HepG2 (cell line): ENCODE data around the gene FAM187B. TPM values are rescaled to one million over a fixed set of nuclear protein-coding genes. Genes with fewer than 3 reads are reported as not detected.
A peak's percentile ranks its signal among the peaks of the same experiment; 100 is the strongest.

Experiments used
- AGO2 ChIP-seq: fragments of 200-400 bp; formaldehyde crosslinking; optimal IDR thresholded peaks from 2 replicates; pipeline ENCODE3; 2017; ENCODE audit warnings: mild to moderate bottlenecking, low read depth, low read length, moderate library complexity
- BCL6 ChIP-seq: IDR thresholded peaks from 2 replicates; pipeline ENCODE4 v1.6.1; 2016; ENCODE audit warnings: missing genetic modification reagents, missing compliant biosample characterization
- DNMT3B ChIP-seq: conservative IDR thresholded peaks from 2 replicates; pipeline ENCODE4 v1.6.1; 2016; ENCODE audit warnings: missing biosample characterization, control low read depth
- EP300 ChIP-seq, 3 experiments: sonication (generic) in 1 of 3; formaldehyde crosslinking in 1 of 3; IDR thresholded peaks; 2 replicates each; pipeline versions ENCODE4 v1.5.1 to v1.6.1; 2011 to 2020; ENCODE audit warnings: low read depth in 2 of 3, low read length in 2 of 3, borderline replicate concordance in 1 of 3, improper control_type of control experiment in 1 of 3, mild to moderate bottlenecking in 1 of 3, missing genetic modification reagents in 1 of 3, moderate library complexity in 1 of 3
- FOSL1 ChIP-seq: sonication (generic); formaldehyde crosslinking; IDR thresholded peaks from 2 replicates; pipeline ENCODE4 v1.9.0; 2021; ENCODE audit warnings: missing genetic modification reagents, borderline replicate concordance
- HNRNPLL ChIP-seq: fragments of 200-400 bp; formaldehyde crosslinking; IDR thresholded peaks from 2 replicates; pipeline ENCODE4 v1.6.1; 2017; ENCODE audit warnings: mild to moderate bottlenecking, low read depth, low read length; ENCODE audit not compliant: poor library complexity, severe bottlenecking
- HOXA7 ChIP-seq: sonication (generic); formaldehyde crosslinking; IDR thresholded peaks from 2 replicates; pipeline ENCODE4 v1.8.1; 2022; ENCODE audit warnings: mild to moderate bottlenecking, missing genetic modification reagents, moderate library complexity
- ISL2 ChIP-seq: sonication (generic); formaldehyde crosslinking; IDR thresholded peaks from 2 replicates; pipeline ENCODE4 v1.5.0; 2020; ENCODE audit warnings: missing genetic modification reagents
- KDM1A ChIP-seq: IDR thresholded peaks from 2 replicates; pipeline ENCODE4 v1.6.1; 2016; ENCODE audit warnings: missing compliant biosample characterization
- KDM3A ChIP-seq: IDR thresholded peaks from 2 replicates; pipeline ENCODE4 v1.6.1; 2018; ENCODE audit warnings: low read depth, missing compliant biosample characterization
- MAF1 ChIP-seq: sonication (generic); formaldehyde crosslinking; IDR thresholded peaks from 2 replicates; pipeline ENCODE4 v1.5.0; 2020; ENCODE audit warnings: missing genetic modification reagents, borderline replicate concordance
- POLR2A ChIP-seq, 2 experiments: IDR thresholded peaks; 2 replicates each; pipeline ENCODE4 v1.6.1; 2011; ENCODE audit warnings: low read depth in 2 of 2, low read length in 2 of 2, mild to moderate bottlenecking in 1 of 2, moderate library complexity in 1 of 2; ENCODE audit not compliant: insufficient read depth in 1 of 2
- SAFB2 ChIP-seq: sonication (generic); formaldehyde crosslinking; IDR thresholded peaks from 2 replicates; pipeline ENCODE4 v1.5.1; 2020; ENCODE audit warnings: missing genetic modification reagents, low read depth, mild to moderate bottlenecking, borderline replicate concordance
- SETDB1 ChIP-seq: sonication (generic); formaldehyde crosslinking; IDR thresholded peaks from 2 replicates; pipeline ENCODE4 v1.5.1; 2020; ENCODE audit warnings: missing genetic modification reagents, mild to moderate bottlenecking, borderline replicate concordance
- SKI ChIP-seq: fragments of 450-650 bp; IDR thresholded peaks from one replicate; pipeline ENCODE4 v1.6.1; 2018; ENCODE audit warnings: mild to moderate bottlenecking; ENCODE audit not compliant: partially characterized antibody
- YEATS4 ChIP-seq: sonication (generic); formaldehyde crosslinking; IDR thresholded peaks from 2 replicates; pipeline ENCODE4 v1.4.0; 2020; ENCODE audit warnings: missing genetic modification reagents, borderline replicate concordance
- ZKSCAN1 ChIP-seq: fragments of 150-350 bp; IDR thresholded peaks from 2 replicates; pipeline ENCODE4 v1.6.1; 2014; ENCODE audit warnings: low read length
- ZMAT3 ChIP-seq: sonication (generic); formaldehyde crosslinking; conservative IDR thresholded peaks from 2 replicates; pipeline ENCODE4 v1.7.0; 2021; ENCODE audit warnings: missing genetic modification reagents
- ZNF333 ChIP-seq: sonication (generic); formaldehyde crosslinking; IDR thresholded peaks from 2 replicates; pipeline ENCODE4 v1.4.0; 2020; ENCODE audit warnings: mild to moderate bottlenecking, missing genetic modification reagents, borderline replicate concordance
- ZNF878 ChIP-seq: sonication (generic); formaldehyde crosslinking; IDR thresholded peaks from 2 replicates; pipeline ENCODE4 v1.8.1; 2023; ENCODE audit warnings: mild to moderate bottlenecking, missing genetic modification reagents, moderate library complexity
- polyA plus RNA-seq, 8 experiments: library from polyadenylated mRNA; depleted of rRNA in 3 of 8; stranded (reverse) in 7 of 8; unstranded in 1 of 8; fragments of >200 nt; fragmentation: Illumina TruSeq in 4 of 8; extraction: Trizol in 4 of 8; gene quantifications; 2 replicates each; pipeline versions ENCODE4 v1.2.1 to v1.2.3, GENCODE V29; 2011 to 2016; ENCODE audit warnings: low read depth in 4 of 8, missing spikeins in 1 of 8, mixed read lengths in 1 of 8; ENCODE audit not compliant: insufficient read depth in 1 of 8
- total RNA-seq, 5 experiments: library from RNA; depleted of rRNA; stranded (reverse); fragments of >200 nt; fragmentation: Illumina TruSeq; extraction: Trizol; gene quantifications; 2 replicates each; pipeline ENCODE4 v1.2.3, GENCODE V29; 2016; ENCODE audit warnings: low read depth in 1 of 5
- TF ChIP-seq, protein P1 (sequence below): sonication (generic); formaldehyde crosslinking; IDR thresholded peaks from 2 replicates; pipeline ENCODE4 v1.5.1; 2020; ENCODE audit warnings: mild to moderate bottlenecking, missing genetic modification reagents, moderate library complexity
- TF ChIP-seq, protein P2 (sequence below): sonication (generic); formaldehyde crosslinking; IDR thresholded peaks from 2 replicates; pipeline ENCODE4 v1.8.0; 2022; ENCODE audit warnings: mild to moderate bottlenecking, missing genetic modification reagents; ENCODE audit not compliant: insufficient replicate concordance
- TF ChIP-seq, protein P3 (sequence below): sonication (generic); formaldehyde crosslinking; IDR thresholded peaks from 2 replicates; pipeline ENCODE4 v1.5.1; 2020; ENCODE audit warnings: mild to moderate bottlenecking, missing genetic modification reagents, moderate library complexity

FAM187B gene
- total and polyA plus RNA-seq, 2 of the 13 experiments (the other 11 are each of a cell fraction or from before 2014, with no cell fraction given), result not detected

DNA sequence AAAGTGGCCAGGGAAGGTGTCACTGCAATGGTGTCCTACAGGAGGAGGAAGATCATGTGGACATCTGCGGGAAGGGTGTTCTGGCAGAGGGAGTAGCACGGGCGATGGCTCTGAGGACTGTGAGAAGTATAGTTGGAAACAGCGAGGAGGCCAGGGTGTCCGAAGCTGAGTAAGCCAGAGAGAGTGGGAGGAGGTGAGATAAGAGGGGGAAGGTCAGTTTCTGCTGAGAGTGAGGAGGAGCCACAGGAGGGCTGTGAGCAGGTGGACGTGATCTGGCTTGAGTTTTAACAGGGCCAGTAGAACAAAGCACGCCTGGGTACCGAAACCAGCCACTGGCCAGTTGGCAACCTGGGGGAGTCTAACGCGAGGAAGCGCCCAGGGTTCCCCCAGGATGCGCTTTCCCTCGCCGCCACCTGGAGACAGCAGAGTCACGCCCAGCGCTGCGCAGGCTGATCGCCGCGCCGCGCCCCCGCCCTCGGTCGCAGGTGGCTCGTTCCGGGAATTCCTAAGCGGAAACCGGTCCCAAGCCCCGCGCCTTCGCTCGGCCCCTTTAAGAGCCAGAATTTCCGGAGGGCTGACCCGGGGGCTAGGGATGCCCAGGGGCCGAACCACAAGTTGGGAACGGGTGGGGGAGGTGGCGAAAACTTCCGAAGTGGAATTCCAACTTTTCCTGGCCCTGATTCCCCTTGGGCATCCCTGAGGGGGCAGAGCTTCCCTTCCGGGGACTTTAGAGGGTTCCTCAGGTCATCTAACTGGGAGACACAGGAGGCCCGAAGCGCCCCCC, 19.2 kb upstream of the FAM187B start (continued):
- TF ChIP-seq, protein P1, sequence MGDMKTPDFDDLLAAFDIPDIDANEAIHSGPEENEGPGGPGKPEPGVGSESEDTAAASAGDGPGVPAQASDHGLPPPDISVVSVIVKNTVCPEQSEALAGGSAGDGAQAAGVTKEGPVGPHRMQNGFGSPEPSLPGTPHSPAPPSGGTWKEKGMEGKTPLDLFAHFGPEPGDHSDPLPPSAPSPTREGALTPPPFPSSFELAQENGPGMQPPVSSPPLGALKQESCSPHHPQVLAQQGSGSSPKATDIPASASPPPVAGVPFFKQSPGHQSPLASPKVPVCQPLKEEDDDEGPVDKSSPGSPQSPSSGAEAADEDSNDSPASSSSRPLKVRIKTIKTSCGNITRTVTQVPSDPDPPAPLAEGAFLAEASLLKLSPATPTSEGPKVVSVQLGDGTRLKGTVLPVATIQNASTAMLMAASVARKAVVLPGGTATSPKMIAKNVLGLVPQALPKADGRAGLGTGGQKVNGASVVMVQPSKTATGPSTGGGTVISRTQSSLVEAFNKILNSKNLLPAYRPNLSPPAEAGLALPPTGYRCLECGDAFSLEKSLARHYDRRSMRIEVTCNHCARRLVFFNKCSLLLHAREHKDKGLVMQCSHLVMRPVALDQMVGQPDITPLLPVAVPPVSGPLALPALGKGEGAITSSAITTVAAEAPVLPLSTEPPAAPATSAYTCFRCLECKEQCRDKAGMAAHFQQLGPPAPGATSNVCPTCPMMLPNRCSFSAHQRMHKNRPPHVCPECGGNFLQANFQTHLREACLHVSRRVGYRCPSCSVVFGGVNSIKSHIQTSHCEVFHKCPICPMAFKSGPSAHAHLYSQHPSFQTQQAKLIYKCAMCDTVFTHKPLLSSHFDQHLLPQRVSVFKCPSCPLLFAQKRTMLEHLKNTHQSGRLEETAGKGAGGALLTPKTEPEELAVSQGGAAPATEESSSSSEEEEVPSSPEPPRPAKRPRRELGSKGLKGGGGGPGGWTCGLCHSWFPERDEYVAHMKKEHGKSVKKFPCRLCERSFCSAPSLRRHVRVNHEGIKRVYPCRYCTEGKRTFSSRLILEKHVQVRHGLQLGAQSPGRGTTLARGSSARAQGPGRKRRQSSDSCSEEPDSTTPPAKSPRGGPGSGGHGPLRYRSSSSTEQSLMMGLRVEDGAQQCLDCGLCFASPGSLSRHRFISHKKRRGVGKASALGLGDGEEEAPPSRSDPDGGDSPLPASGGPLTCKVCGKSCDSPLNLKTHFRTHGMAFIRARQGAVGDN (CRISPR knock-in tag), result peak; percentile 69
- peak; percentile 15 for TF ChIP-seq YEATS4
- TF ChIP-seq FOSL1, result no peak
- TF ChIP-seq ZNF878 (CRISPR knock-in tag), result no peak; the same call in 1 of the 2 replicates
- no peak for TF ChIP-seq EP300 (IDR thresholded peaks at IDR 0.05; ENCODE audit: low read depth in 2 of 2, low read length in 2 of 2)
- TF ChIP-seq EP300 (CRISPR knock-in tag; IDR thresholded peaks at IDR 0.05; ENCODE audit: borderline replicate concordance), result no peak
- TF ChIP-seq HOXA7 (CRISPR knock-in tag), result no peak
- peak; percentile 42 for TF ChIP-seq HNRNPLL
- TF ChIP-seq SKI, result no peak
- no peak for TF ChIP-seq SAFB2 (CRISPR knock-in tag)
- peak; percentile 72 for TF ChIP-seq KDM1A
- peak; percentile 29; the same call in 1 of the 2 replicates for TF ChIP-seq ISL2 (CRISPR knock-in tag)
- TF ChIP-seq, protein P2, sequence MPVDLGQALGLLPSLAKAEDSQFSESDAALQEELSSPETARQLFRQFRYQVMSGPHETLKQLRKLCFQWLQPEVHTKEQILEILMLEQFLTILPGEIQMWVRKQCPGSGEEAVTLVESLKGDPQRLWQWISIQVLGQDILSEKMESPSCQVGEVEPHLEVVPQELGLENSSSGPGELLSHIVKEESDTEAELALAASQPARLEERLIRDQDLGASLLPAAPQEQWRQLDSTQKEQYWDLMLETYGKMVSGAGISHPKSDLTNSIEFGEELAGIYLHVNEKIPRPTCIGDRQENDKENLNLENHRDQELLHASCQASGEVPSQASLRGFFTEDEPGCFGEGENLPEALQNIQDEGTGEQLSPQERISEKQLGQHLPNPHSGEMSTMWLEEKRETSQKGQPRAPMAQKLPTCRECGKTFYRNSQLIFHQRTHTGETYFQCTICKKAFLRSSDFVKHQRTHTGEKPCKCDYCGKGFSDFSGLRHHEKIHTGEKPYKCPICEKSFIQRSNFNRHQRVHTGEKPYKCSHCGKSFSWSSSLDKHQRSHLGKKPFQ, result peak; percentile 49
- TF ChIP-seq ZMAT3 (CRISPR knock-in tag), result no peak
- no peak for TF ChIP-seq BCL6 (CRISPR knock-in tag)
- no peak; the same call in 1 of the 2 replicates for TF ChIP-seq ZKSCAN1
- TF ChIP-seq DNMT3B, result 0 out of 2 replicates have a peak, but pooled peaks have one; percentile 60
- no peak for TF ChIP-seq ZNF333 (CRISPR knock-in tag)
- TF ChIP-seq AGO2, result peak; percentile 48
- TF ChIP-seq SETDB1 (CRISPR knock-in tag), result no peak
- TF ChIP-seq MAF1 (CRISPR knock-in tag), result 0 out of 2 replicates have a peak, but pooled peaks have one; percentile 38
- TF ChIP-seq, protein P3, sequence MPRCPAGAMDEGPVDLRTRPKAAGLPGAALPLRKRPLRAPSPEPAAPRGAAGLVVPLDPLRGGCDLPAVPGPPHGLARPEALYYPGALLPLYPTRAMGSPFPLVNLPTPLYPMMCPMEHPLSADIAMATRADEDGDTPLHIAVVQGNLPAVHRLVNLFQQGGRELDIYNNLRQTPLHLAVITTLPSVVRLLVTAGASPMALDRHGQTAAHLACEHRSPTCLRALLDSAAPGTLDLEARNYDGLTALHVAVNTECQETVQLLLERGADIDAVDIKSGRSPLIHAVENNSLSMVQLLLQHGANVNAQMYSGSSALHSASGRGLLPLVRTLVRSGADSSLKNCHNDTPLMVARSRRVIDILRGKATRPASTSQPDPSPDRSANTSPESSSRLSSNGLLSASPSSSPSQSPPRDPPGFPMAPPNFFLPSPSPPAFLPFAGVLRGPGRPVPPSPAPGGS (CRISPR knock-in tag), result peak; percentile 2; the same call in 1 of the 2 replicates
- TF ChIP-seq POLR2A (IDR thresholded peaks at IDR 0.05; ENCODE audit: insufficient read depth in 1 of 2, low read depth in 2 of 2, low read length in 2 of 2), result peak in 1 of 2 experiments; percentile 36; a peak in 1 of 4 replicates
- peak; percentile 81; the same call in 1 of the 2 replicates for TF ChIP-seq KDM3A
